A549 (cell line): ENCODE results near the gene INO80C.

ENCODE experiments used
- CEBPB ChIP-seq, 2 experiments: fragments of >200 bp in 1 of 2; sonication (Bioruptor Twin) in 1 of 2; formaldehyde crosslinking in 1 of 2; IDR thresholded peaks; 2 replicates each; pipeline ENCODE4 v1.6.1; 2012 to 2016
- EP300 ChIP-seq, 2 experiments: fragments of >200 bp; sonication (Bioruptor Twin); formaldehyde crosslinking; IDR thresholded peaks; 2 replicates in 1 of 2; 3 replicates in 1 of 2; pipeline ENCODE4 v1.6.1; 2016 to 2017
- ESRRA ChIP-seq: fragments of 150-350 bp; IDR thresholded peaks from 2 replicates; pipeline ENCODE4 v1.6.1; 2014; ENCODE audit warnings: mild to moderate bottlenecking, low read length, borderline replicate concordance
- HDAC2 ChIP-seq: fragments of 200-600 bp; sonication (generic); IDR thresholded peaks from 2 replicates; pipeline ENCODE4 v1.6.1; 2016
- KDM1A ChIP-seq: fragments of 200-600 bp; sonication (generic); IDR thresholded peaks from 2 replicates; pipeline ENCODE4 v1.6.1; 2016; ENCODE audit warnings: low read depth, mild to moderate bottlenecking
- POLR2A ChIP-seq: IDR thresholded peaks from 2 replicates; pipeline ENCODE4 v1.6.1; 2012; ENCODE audit warnings: mild to moderate bottlenecking, low read length
- TF ChIP-seq, protein P1 (sequence below): fragments of >200 bp; sonication (Bioruptor Twin); formaldehyde crosslinking; IDR thresholded peaks from 3 replicates; pipeline ENCODE4 v1.5.1; 2016
- TF ChIP-seq, protein P2 (sequence below): IDR thresholded peaks from 2 replicates; pipeline ENCODE4 v1.6.1; 2012

DNA sequence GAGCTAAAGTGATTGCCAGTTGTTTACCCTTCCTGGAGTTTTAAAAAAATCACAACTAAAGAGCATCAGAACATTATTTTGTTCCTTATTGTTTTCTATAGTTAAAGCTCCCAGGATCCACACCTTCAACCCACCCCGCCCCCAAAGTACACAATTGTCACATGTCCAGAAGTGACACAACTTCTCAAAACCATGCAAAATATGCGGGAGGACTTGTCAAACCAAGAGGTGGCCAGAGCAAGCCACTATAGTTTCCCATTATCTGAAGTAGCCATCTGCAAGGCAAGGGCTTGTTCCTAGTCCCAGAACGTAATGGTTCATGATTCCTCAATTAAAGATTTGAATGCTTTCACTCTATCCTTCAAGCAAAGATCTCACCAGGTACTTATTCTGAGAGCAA lies 9.9 kb upstream of the INO80C start:
- TF ChIP-seq, protein P1, sequence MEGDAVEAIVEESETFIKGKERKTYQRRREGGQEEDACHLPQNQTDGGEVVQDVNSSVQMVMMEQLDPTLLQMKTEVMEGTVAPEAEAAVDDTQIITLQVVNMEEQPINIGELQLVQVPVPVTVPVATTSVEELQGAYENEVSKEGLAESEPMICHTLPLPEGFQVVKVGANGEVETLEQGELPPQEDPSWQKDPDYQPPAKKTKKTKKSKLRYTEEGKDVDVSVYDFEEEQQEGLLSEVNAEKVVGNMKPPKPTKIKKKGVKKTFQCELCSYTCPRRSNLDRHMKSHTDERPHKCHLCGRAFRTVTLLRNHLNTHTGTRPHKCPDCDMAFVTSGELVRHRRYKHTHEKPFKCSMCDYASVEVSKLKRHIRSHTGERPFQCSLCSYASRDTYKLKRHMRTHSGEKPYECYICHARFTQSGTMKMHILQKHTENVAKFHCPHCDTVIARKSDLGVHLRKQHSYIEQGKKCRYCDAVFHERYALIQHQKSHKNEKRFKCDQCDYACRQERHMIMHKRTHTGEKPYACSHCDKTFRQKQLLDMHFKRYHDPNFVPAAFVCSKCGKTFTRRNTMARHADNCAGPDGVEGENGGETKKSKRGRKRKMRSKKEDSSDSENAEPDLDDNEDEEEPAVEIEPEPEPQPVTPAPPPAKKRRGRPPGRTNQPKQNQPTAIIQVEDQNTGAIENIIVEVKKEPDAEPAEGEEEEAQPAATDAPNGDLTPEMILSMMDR = no peak
- TF ChIP-seq HDAC2 = no peak
- no peak for TF ChIP-seq EP300 (IDR thresholded peaks at IDR 0.05)
- TF ChIP-seq POLR2A = no peak
- no peak for TF ChIP-seq ESRRA
- no peak for TF ChIP-seq KDM1A
- TF ChIP-seq, protein P2, sequence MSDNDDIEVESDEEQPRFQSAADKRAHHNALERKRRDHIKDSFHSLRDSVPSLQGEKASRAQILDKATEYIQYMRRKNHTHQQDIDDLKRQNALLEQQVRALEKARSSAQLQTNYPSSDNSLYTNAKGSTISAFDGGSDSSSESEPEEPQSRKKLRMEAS = no peak
- TF ChIP-seq CEBPB (IDR thresholded peaks at IDR 0.05) = no peak
